Stimulated activated CD8-positive, alpha-beta memory T cell treated with anti-CD3 and anti-CD28 coated beads, Interleukin-7, amount 100 ng/mL, for 48 hours (primary cell): ENCODE data around the gene RETREG3.

Experiments
- DNase-seq, 2 donors: peaks; one replicate each; pipeline ENCODE4 v3.0.0-alpha.2; 2020; ENCODE audit warnings: low read depth in 1 of 2; ENCODE audit errors: extremely low read depth in 1 of 2

RETREG3 gene

GRCh38 chr17:42536372-42537155 is 72.6 kb downstream of the RETREG3 start:
- DNase-seq: peak; percentile 56 to 72

GRCh38 chr17:42536048-42536371 is 73.2 kb downstream of the RETREG3 start, which contains the start of gene NAGLU:
TSS of gene NAGLU (plus strand) at chr17:42536241. CDS start at chr17:42536273, 32 bp downstream.
- peak; percentile 77 to 84 for DNase-seq

GRCh38 chr17:42535155-42536047 is 73.8 kb downstream of the RETREG3 start:
- DNase-seq: no peak

GRCh38 chr17:42531455-42532354 is 77.5 kb downstream of the RETREG3 start:
- no peak for DNase-seq

GRCh38 chr17:42530952-42531454 is 78.2 kb downstream of the RETREG3 start:
- no peak for DNase-seq
